DND-41 (cell line): ENCODE data around the gene TMCC2.

Experiments used
- ATAC-seq: fragments of 200-7000 bp; cut with Tn5 transposase; 3 replicates; pipeline ENCODE4 v1.9.1; 2021; ENCODE audit warnings: low read depth; ENCODE audit not compliant: insufficient read depth
- DNase-seq: peaks from one replicate; pipeline ENCODE4 v3.0.0-alpha.2; 2020
- H2AFZ ChIP-seq: 2 replicates; pipeline ENCODE4 v1.6.0; 2012; ENCODE audit warnings: low read depth, low read length
- H3K27ac ChIP-seq: 2 replicates; pipeline ENCODE4 v1.5.1; 2012; ENCODE audit warnings: low read length, inconsistent platforms
- H3K27me3 ChIP-seq: fragments of 200-600 bp; sonication (generic); 2 replicates; pipeline ENCODE4 v1.6.0; 2012; ENCODE audit warnings: low read length, mild to moderate bottlenecking, inconsistent platforms; ENCODE audit not compliant: insufficient read depth, poor library complexity
- H3K36me3 ChIP-seq: 2 replicates; pipeline ENCODE4 v1.5.1; 2012; ENCODE audit warnings: low read length, inconsistent platforms; ENCODE audit not compliant: insufficient read depth
- H3K4me1 ChIP-seq: 2 replicates; pipeline ENCODE4 v1.5.1; 2012; ENCODE audit warnings: mild to moderate bottlenecking, low read length; ENCODE audit not compliant: insufficient read depth
- H3K4me2 ChIP-seq: 2 replicates; pipeline ENCODE4 v1.6.0; 2012; ENCODE audit warnings: mild to moderate bottlenecking, moderate library complexity, low read length, inconsistent platforms; ENCODE audit not compliant: insufficient read depth
- H3K4me3 ChIP-seq, 2 experiments: fragments of 200-600 bp in 1 of 2; shearing (Covaris generic) in 1 of 2; 2 replicates each; pipeline ENCODE4 v1.5.1; 2012 to 2016; ENCODE audit warnings: inconsistent platforms in 2 of 2, low read length in 2 of 2, mild to moderate bottlenecking in 2 of 2, low read depth in 1 of 2, moderate library complexity in 1 of 2
- H3K79me2 ChIP-seq: 2 replicates; pipeline ENCODE4 v1.6.0; 2012; ENCODE audit warnings: low read length, inconsistent platforms; ENCODE audit not compliant: insufficient read depth
- H3K9ac ChIP-seq: 2 replicates; pipeline ENCODE4 v1.6.0; 2012; ENCODE audit warnings: low read depth, mild to moderate bottlenecking, inconsistent platforms, low read length, moderate library complexity
- H3K9me3 ChIP-seq: 2 replicates; pipeline ENCODE4 v1.5.1; 2012; ENCODE audit warnings: low read length, moderate library complexity, mild to moderate bottlenecking, inconsistent platforms; ENCODE audit not compliant: insufficient read depth, severe bottlenecking
- H4K20me1 ChIP-seq: 2 replicates; pipeline ENCODE4 v1.6.0; 2012; ENCODE audit warnings: low read length; ENCODE audit not compliant: insufficient read depth
- EZH2 ChIP-seq: IDR thresholded peaks from 3 replicates; pipeline ENCODE4 v1.6.1; 2012; ENCODE audit warnings: borderline replicate concordance, low read depth, mild to moderate bottlenecking, moderate library complexity, low read length, inconsistent platforms; ENCODE audit not compliant: severe bottlenecking
- TF ChIP-seq, protein P1 (sequence below): IDR thresholded peaks from 2 replicates; pipeline ENCODE4 v1.5.1; 2012; ENCODE audit warnings: borderline replicate concordance, low read length, moderate library complexity, mild to moderate bottlenecking; ENCODE audit not compliant: poor library complexity, severe bottlenecking; ENCODE audit errors: extremely low read depth

Gene TMCC2

DNA sequence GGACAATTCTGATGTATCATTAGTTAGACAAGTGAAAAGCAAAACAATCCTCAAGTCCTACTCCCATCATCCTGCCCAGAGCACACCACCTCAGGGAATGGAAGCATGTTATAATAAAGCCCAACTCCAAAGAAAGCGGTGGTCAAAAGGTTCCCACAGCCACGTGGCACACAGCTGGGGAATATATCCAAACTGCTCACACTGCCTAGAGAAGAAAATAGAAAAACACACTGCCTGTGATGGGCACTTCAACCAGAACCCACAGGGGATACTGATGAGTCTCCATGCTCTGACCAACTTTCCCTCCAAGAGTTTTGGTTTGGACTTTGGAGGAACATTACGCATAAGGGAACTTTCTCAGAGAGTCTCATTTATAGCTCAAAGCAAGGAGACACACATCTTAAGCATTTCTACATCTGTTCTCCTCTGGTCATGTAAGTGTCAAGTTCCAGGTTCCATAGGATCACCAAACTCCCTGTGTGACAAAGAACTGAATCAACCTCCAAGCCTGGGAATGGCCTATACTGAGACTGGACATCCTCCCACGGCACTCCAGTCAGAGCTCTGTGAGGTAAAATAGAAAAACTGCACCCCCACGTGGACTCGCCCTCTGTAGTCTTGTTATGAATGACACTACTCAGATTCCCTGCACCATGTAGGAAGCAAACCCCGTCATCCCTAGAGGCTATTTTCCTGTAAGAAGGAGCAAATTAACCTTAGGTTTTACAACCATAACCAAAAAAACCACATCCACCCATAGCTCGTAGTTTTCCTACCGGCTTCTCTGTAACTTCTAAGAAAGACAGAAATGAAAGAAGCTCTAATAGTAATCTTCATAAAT is 28.4 kb upstream of the TMCC2 start:
- no peaks in the 10 kb centered on the region for H3K79me2 ChIP-seq
- no peak overlapping the region for H3K27ac ChIP-seq
- no peak overlapping the region for H3K4me2 ChIP-seq
- no peaks in the 10 kb centered on the region for H3K4me1 ChIP-seq
- H2AFZ ChIP-seq = no peak overlapping the region
- peaks cover 3% of the 10 kb centered on the region for H3K9me3 ChIP-seq
- no peak overlapping the region for H3K4me3 ChIP-seq
- H4K20me1 ChIP-seq = peaks cover 5% of the 10 kb centered on the region
- H3K27me3 ChIP-seq = no peaks in the 10 kb centered on the region
- ATAC-seq (no peak), DNase-seq (no peak)
- no peak for TF ChIP-seq EZH2
- TF ChIP-seq, protein P1, sequence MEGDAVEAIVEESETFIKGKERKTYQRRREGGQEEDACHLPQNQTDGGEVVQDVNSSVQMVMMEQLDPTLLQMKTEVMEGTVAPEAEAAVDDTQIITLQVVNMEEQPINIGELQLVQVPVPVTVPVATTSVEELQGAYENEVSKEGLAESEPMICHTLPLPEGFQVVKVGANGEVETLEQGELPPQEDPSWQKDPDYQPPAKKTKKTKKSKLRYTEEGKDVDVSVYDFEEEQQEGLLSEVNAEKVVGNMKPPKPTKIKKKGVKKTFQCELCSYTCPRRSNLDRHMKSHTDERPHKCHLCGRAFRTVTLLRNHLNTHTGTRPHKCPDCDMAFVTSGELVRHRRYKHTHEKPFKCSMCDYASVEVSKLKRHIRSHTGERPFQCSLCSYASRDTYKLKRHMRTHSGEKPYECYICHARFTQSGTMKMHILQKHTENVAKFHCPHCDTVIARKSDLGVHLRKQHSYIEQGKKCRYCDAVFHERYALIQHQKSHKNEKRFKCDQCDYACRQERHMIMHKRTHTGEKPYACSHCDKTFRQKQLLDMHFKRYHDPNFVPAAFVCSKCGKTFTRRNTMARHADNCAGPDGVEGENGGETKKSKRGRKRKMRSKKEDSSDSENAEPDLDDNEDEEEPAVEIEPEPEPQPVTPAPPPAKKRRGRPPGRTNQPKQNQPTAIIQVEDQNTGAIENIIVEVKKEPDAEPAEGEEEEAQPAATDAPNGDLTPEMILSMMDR = no peak
- H3K36me3 ChIP-seq = no peaks in the 10 kb centered on the region
- no peak overlapping the region for H3K9ac ChIP-seq

DNA sequence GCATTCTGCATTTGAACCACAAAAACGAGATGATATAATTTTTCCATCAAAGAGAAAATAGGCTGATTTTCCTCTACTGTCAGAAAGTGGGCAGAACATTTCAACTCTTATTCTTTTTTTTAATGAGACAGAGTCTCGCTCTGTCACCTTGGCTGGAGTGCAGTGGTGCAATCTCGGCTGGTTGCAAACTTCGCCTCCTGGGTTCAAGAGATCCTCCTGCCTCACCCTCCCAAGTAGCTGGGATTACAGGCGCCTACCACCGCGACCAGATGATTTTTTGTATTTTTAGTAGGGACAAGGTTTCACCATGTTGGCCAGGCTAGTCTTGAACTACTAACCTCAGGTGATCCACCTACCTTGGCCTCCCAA is 27.8 kb upstream of the TMCC2 start:
- H3K36me3 ChIP-seq = no peaks in the 10 kb centered on the region
- H4K20me1 ChIP-seq = peaks cover 5% of the 10 kb centered on the region
- H3K4me2 ChIP-seq = no peak overlapping the region
- no peaks in the 10 kb centered on the region for H3K79me2 ChIP-seq
- H3K9ac ChIP-seq = no peak overlapping the region
- H3K27me3 ChIP-seq = no peaks in the 10 kb centered on the region
- H3K4me3 ChIP-seq = no peak overlapping the region
- TF ChIP-seq, protein P1 = no peak
- TF ChIP-seq EZH2 = no peak
- no peaks in the 10 kb centered on the region for H3K4me1 ChIP-seq
- ATAC-seq (no peak), DNase-seq (no peak)
- no peaks in the 10 kb centered on the region for H3K9me3 ChIP-seq
- H3K27ac ChIP-seq = no peak overlapping the region
- H2AFZ ChIP-seq = no peak overlapping the region

- H4K20me1 ChIP-seq = peaks cover 1% of the 10 kb centered on the region; the same call in 1 of the 2 replicates
- H3K79me2 ChIP-seq = no peaks in the 10 kb centered on the region; the same call in 1 of the 2 replicates
These were observed 23.2 kb upstream of the TMCC2 start for GRCh38 chr1:205204552-205204951.

More at GRCh38 chr1:205204552-205204951, 23.2 kb upstream of the TMCC2 start:
- no peak overlapping the region for H3K4me2 ChIP-seq
- H3K9me3 ChIP-seq = no peaks in the 10 kb centered on the region
- H3K4me3 ChIP-seq = no peak overlapping the region
- ATAC-seq = no peak
- TF ChIP-seq EZH2 = no peak
- TF ChIP-seq, protein P1 = no peak
- H3K27me3 ChIP-seq = no peaks in the 10 kb centered on the region
- no peak overlapping the region for H3K27ac ChIP-seq
- no peak overlapping the region for H3K9ac ChIP-seq
- H3K4me1 ChIP-seq = peaks cover under 1% of the 10 kb centered on the region; the same call in 1 of the 2 replicates
- no peak overlapping the region for H2AFZ ChIP-seq
- no peak for DNase-seq
- H3K36me3 ChIP-seq = no peaks in the 10 kb centered on the region
